GM18498 (cell line): Measurements from ENCODE around the gene DHFR.

Experiments
- ATAC-seq: cut with Tn5 transposase; IDR thresholded peaks from one replicate; pipeline ENCODE4 v1.9.1; 2021; ENCODE audit warnings: mild to moderate bottlenecking, moderate library complexity; ENCODE audit not compliant: unreplicated experiment

Gene DHFR

DNA sequence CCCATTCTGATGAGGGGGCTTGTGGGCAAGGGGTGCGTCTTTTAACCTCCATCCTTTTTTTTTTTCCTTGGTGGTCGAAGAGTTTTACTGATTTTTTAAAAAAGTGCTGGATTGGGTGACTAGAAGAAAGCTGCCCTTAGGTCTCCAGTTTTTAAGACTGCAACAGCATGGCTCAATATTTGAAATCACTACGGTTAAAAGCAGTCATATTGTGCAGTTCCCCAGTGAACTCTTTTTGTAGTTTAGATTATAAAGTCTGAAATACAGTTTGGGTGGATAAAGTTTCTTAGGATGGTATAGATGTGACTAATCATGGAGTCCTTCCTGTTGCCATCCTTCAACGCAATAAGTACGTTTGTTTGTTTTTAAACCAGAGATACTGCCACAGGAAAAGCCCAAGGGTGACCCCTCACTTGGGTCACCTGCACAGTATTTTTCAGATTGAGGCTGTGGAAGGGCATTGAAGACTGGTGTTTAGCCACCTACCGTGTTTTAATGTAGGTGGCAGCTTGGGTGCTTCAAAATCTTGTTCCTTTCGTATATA, 520 bp upstream of the DHFR start:
- no peak for ATAC-seq

DNA sequence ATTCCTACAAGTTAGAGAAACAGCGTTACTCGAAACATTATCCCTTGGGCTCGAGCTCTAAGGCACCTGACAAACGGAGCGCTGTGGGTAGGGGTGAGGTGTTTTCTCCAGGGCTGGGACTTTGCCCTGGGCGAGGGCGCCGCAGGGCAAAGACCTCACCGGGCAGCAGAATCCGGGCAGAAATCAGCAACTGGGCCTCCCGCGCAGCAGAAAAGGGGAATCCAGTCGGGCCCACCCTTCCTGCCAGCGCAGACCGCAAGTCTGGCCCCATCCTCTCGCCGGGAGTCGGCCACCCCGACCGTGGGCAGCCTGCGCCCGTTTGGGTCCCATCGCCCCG, 761 bp downstream of the DHFR start:
- peak; percentile 0 for ATAC-seq

DNA sequence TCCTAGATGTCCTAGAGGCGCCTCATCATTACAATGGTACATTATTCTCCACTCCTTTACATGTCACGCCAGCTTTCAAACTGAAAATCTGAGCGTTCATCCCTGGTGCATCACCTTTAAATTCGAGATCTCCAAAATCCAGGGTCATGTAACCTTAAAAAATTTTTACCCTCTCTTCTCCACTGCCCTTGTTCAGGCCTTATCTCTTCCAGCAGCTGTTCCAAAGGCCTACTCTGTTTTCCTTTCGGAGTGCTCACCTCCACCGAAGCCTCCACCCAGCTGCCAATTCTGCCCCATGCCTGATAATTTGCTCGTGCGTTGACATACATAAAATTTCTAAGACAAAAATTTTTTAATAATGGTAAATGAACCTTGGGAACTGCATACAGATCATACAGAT, 1.3 kb downstream of the DHFR start:
- no peak for ATAC-seq

DNA sequence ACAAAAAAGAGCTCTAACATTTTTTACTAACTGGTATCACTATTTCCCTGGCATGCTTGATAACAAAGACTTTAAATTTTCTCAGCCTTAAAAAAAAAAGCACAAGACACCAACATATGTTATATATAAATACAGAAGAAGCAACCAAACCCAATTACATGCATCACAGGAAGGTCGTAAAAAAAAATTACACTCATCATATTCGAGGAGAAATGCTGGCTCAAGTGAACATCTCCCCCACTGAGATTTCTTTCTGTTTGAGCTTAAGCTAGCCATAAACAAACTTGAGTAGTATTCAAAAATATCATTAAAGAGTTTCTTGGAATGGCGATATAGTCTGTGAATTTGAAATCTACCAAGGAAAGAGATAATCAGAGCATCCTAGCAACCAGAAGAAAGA, 7.9 kb downstream of the DHFR start:
- ATAC-seq = no peak

DNA sequence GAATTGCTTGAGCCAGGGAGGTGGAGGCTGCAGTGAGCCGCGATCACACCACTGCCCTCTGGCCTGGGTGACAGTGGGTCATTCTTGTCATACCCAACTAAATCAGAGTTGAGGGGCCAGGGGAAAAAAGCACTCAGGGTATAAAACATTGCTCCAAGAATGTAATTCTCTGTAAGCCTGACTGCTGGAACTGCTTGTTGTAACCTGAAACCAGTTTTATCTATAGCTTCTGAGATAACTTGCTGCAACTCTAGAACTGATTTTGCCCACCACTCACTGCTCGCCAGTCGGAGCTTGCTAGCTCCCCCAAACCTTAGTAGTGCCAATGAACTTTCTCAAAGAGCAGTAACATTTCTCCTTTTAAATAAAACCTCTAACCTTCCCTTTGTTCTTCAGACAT, 9.9 kb downstream of the DHFR start:
- ATAC-seq = no peak

DNA sequence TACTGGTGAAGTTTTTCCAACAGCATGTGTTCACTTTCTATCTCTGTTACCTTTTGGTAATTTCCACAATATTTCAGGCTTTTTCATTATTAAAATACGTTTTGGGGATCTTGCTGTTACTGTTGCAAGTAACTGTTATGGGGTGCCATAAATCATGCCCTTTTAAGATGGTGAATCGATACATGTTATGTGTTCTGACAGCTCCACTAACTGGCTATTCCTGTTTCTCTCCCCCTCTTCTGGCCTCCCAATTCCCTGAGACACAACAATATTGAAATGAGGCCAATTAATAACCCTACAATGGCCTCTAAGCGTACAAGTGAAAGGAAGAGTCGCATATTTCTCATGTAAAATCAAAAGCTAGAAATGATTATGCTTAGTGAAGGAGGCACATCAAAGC, 13.4 kb downstream of the DHFR start:
- ATAC-seq = no peak

DNA sequence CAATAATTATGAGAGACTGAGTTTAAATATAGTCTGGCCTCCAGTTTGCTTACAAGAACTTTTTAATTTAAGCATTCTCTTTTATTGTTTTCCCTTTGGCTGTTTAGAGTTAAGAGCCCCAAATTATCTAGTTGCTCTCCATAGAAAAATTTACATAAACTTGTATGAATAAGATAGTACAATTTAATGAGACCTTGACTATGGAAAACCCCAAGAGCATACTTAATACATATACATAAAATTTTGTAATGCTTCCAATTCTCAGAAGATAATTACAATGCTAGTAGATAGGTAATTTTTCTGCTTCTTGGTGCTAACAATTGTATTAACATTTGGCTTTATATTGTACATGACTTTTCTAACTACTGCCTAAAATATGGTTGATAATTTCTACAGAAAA, 20.6 kb downstream of the DHFR start:
- no peak for ATAC-seq

DNA sequence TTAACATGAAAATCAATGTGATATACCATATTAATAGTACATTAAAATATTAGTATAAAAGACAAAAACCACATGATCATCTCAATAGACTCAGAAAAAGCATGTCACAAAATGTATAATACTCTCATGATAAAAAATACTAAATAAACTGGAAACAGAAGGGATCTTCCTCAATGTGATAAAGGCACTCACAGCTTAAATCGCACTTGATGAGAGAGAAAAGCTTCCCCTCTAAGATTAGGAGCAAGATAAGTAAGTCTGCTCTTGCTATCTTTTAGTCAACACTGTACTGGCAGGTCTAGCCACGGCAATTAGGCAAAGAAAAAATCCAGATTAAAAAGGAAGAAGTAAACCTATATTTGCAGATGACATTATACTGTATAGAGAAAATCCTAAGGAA, 22.1 kb downstream of the DHFR start:
- ATAC-seq = no peak

DNA sequence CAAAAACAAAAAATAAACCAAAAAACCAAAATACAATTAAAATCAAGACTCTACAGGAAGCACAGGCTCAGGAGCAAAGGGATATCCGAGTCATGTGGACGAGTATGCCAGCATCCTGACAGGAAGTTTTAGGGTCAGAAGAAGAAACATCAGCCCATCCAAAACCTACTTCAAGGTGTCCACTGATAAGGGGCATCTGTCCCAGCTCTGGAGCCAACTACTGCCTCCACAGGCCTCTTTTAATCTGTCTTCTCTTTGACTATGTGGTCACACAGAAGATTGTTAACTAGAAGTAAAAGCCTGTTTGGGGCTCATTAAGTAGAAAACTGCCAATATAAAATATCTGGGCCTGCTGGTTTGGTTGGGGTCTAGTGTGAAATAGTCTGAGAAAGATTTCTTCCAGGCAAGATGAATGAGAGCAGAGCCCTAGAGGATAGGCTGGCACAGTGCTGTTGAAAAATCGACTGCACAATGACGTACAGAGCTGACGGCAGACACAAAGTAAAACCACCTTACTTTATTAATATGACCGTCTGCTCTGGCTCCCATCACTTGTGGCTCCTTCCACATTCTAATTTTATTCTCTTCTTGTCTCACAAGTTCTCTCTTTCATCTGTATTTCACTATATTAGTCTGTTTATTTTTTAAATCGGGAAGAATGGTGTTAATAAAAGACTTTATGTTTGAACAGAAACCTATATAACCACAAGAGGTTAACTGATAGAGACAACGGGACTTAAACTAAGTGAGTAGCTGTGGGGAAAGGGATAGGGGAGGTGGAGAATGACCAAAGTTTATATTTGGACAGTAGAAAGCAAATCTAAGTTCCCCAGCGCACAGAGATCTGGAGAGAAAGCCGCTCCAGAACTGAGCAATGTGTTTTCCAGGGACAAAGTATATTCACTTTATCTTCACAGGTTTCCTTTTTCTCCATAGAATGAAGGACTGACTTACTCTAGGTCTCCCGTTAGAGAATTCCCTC, 23.2 kb downstream of the DHFR start:
- ATAC-seq = no peak

DNA sequence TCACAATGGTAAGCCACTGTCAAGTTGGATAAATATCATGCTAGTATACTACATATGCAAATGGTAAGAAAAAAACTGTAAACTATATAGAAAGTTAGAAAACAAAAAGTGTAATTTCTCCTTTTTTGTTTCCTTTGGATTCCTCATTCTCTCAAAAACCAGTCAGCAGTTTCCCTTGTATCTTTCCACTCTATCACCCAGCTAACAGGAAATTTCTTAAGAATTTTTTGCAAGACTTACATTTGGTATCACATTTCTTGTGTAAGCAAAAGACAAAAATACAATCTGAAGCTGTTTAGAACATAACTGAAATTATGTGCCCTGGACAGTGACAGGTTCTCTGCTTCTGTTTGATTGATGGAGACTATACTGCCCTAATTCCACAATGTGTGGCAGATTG, 25.5 kb downstream of the DHFR start:
- no peak for ATAC-seq

DNA sequence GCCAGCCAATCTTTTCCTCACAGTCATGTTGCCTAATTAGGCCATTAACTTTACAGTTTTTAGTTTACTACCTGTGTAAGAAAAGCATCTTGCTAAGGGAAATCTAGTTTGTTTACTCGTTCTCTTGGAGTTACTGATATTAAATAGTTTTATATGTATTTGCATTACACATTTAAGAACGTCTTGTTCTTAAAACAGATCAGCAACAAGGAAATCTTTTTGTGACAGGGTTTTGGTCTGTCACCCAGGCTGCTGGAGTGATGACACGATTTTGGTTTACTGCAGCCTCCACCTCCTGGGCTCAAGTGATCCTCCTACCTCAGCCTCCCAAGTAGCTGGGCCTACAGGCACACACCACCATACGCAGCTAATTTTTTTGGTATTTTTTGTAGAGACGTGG, 29.6 kb downstream of the DHFR start:
- no peak for ATAC-seq

DNA sequence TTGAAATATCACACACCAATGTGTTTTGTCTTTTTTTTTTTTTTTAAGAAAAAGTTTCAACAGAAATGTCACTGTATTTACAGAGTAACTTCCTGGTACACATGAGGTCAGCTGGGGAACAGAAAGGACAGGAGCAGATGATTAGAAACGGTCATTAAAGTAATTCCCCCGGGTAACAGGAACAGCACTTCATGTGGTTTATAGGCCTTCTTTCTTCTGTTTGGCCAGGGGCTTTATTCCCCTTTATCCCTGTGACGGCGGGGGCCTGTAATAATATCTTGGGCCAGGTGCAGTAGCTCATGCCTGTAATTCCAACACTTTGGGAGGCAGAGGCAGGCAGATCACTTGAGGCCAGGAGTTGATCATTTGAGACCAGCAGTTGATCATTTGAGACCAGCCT, 30.8 kb downstream of the DHFR start:
- ATAC-seq = no peak

DNA sequence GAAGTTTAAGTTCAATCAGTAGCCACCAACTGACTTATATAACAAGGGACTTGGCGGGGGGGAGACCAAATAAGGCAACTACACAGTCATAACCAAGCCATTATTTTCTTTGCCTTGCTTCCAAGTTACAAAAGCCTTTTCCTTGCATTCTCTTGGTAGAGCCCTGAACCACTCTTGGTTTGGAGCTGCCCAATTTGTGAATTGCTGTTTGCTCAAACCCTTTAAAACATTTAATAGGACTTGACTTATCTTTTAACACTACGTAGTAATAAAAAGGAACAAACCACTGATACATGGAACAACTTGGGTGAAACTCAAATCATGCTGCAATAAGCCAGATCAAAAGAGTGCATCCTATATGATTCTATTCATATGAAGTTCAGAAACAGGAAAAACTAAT, 32.0 kb downstream of the DHFR start:
- ATAC-seq = no peak

DNA sequence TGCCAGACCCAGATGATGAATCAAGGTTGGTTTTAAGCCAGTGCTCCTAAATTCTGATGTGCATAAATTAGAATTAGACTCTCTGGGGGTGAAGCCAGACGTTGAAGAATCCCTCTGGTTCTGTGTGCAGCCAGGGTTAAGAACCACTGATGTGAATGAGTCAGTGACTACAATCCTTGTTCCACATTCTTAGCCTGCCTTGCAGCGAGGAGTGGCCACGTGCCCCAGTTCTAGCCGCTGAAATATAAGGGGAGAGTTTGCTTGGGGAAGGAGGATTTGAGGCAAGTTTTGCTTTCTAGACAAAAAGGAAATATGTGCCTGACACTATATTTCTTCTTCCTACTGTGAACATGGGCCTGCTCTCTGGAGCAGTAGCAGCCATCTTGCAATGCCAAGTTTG, 34.6 kb downstream of the DHFR start:
- no peak for ATAC-seq

DNA sequence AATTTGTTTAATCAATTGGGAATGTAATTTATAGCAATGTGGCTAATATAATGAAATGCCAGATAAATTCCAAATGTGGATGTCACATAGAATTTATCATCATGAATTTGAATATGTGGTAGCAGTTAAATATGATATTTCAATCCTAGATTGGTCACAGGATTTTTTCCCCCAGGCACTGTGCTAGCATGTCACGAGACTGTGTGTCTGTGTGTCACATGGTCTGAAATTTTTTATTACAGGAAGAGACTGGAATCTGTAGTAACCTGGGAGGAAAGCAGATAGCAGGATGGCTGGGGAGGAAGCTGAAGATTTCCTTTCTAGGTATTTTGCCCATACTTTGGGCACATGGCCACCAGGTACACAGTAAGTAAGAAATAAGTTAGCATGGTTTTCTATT, 35.7 kb downstream of the DHFR start:
- no peak for ATAC-seq

DNA sequence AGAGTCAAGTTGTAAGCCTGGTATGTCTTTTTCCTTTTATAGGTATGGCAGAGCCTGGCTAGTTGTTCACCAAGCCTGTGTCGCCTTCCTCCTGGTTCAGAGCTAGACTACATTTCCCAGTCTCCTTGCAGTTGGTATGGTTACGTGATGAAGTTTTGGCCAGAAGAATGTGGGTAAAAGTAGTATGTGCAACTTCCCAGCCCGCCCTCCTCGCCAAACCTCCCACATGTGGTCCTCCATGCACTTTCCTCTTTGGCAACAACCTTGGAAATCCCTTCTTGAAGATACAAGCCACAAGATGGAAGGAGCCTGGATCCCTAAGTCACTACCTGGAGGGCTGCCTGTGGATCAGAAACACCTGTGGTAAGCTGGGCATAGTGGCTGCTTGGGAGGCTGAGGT, 36.3 kb downstream of the DHFR start:
- no peak for ATAC-seq

DNA sequence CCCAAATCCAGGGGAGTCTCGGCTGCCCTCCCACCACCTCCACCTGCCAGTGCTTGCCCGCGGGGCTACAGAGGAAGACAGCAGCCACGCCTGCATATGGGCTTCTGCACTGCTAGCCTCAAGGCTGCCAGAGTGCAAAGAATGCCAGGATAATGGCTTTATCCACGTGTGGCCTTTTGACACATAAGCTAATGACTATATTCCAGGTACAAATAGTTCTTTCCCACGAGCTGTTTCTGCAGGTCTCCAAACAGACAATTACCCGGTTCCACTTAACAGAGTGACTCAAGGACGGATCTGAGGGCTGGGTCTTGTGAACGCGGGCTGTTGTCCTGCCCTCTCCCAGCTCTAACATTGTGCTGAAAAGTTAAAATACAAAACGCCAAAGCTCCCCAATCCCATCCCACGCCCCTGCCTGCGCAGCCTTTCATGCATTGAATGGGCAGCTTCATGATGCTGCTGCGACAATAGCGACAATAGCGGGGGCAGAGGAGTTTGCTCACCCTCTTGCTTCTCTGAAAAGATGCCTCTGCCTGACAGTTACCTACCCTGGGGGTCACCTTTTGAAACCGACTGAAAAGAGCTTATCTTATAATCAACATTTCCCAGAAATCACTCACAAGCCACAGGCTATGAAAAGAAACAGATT, 39.4 kb downstream of the DHFR start:
- no peak for ATAC-seq

DNA sequence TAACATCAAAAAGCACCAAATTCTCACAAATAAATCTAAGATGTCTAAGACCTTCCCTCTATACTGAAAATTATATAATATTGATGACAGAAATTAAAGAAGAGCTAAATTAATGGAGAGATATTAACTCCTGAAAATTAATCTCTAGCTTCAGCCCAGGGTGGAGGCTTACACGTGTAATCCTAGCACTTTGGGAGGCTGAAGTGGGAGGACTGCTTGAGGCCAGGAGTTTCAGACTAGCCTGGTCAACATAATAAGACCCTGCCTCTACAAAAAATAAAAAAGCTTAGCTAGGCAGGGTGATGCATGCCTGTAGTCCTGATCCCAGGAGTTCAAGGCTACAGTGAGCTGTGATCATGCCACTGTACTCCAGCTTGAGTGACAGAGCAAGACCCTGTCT, 45.1 kb downstream of the DHFR start:
- ATAC-seq = no peak

DNA sequence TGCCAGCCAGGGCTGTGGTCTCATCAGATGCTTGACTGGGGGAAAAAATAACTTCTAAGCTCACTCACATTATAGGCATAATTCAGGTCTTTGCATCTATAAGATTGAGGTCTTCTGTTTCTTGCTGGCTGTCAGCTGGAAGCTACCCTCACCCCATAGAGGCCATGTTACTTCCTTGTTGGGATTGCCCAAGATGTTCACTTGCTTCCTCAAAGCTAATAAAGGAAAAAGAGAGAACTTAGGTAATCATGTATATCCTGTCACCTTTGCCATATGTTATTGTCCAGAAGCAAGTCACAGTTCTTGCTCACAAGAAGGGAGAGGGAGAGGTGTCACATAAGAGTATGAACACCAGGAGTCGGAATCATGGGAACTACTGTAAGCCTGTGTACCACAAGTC, 46.1 kb downstream of the DHFR start:
- no peak for ATAC-seq

DNA sequence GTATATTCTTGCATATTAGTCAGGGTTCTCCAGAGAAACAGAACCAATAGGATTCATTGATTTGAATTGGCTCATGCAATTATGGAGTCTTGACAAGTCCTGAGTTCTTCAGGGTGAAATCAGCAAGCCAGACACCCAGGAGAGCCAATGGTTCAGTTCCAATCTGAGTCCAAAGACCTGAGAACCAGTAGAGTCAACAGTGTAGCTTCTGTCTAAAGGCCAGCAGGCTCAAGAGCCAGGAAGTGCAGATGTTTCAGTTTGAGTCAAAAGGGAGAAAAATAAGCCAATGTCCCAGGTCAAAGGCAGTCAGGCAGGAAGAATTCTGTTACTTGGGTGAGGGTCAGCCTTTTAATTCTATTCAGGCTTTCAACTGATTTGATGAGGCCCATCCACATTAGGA, 47.0 kb downstream of the DHFR start:
- peak; percentile 69 for ATAC-seq

DNA sequence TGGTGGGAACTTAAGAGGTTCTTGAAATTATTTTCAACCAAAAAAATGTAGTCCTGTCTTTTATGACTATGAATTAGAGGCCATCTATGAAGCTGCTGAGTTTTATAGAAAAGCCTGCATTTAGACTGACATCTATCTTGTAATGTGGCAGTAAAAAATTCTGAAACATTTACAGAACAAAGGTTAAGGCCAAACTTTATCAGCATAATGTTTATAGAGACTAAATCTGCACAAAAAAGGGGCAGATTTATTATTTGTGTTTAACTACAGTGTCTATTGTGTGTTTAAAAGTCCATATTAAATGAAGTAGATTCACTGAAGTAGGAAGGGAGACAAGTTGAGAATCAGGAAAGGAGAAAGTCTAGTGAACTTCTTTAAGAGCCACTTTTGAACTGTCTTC, 47.4 kb downstream of the DHFR start:
- ATAC-seq = no peak

DNA sequence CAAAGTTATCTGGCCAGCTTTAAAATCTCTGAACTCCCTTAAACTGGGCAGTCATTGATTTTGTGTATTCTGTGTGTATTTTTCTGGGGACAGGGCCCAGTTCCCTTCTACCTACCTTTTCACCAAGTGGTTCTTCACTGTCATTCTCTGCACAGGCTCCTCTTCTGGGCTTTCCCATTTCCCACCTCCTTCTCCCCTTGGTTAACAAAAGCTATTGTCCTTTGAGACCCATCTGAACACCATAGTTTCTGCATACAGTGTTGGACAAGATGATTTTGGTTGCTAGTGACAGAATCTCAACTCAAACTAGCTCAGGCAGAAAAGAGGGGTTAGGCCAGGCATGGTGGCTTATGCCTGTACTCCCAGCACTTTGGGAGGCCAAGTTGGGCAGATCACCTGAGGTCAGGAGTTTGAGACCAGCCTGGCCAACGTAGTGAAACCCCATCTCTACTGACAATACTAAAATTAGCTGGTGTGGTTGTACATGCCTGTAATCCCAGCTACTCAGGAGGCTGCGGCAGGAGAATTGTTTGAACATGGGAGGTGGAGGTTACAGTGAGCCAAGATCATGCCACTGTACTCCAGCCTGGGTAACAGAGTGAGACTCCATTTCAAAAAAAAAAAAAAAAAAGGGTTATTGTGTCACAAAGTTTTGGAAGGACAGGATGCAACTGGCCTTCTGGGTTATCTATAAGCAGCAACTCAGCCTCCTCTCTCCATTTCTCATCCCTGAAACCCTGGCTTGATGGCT, 53.7 kb downstream of the DHFR start:
- ATAC-seq = no peak
